ENCODE results near the gene FAM149B1.

DNA sequence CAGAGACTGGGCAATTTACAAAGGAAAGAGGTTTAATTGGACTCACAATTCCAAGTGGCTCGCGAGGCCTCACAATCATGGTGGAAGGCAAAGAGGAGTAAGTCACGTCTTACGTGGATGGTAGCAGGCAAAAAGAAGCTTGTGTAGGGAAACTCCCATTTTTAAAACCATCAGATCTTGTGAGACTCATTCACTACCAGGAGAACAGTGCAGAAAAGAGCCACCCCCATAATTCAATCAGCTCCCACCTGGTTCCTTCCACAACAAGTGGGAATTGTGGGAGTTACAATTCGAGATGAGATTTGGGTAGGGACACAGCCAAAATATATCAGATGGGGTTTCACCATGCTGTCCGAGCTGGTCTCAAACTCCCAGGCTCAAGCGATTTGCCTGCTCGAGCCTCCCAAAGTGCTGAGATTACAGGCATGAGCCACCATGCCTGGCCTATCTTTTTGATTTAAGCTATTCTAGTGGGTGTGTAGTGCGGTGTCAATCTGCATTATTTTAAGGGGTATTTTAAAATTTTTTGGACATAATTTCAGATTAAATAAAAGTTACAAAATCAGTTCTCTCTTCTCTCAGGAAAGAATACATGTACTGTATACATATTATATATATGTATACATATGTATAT lies 93.6 kb downstream of the FAM149B1 start:
- TF ChIP-seq, protein P1, sequence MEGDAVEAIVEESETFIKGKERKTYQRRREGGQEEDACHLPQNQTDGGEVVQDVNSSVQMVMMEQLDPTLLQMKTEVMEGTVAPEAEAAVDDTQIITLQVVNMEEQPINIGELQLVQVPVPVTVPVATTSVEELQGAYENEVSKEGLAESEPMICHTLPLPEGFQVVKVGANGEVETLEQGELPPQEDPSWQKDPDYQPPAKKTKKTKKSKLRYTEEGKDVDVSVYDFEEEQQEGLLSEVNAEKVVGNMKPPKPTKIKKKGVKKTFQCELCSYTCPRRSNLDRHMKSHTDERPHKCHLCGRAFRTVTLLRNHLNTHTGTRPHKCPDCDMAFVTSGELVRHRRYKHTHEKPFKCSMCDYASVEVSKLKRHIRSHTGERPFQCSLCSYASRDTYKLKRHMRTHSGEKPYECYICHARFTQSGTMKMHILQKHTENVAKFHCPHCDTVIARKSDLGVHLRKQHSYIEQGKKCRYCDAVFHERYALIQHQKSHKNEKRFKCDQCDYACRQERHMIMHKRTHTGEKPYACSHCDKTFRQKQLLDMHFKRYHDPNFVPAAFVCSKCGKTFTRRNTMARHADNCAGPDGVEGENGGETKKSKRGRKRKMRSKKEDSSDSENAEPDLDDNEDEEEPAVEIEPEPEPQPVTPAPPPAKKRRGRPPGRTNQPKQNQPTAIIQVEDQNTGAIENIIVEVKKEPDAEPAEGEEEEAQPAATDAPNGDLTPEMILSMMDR (conservative IDR thresholded peaks at IDR 0.05): no peak
- TF ChIP-seq ZFX (IDR thresholded peaks at IDR 0.05): no peak
